Neural crest cell (in vitro differentiated cells): ENCODE results near the gene SUGCT. TPM values are rescaled to one million over a fixed set of nuclear protein-coding genes. Genes with fewer than 3 reads are reported as not detected.

Source experiments
- DNase-seq: peaks from one replicate; pipeline ENCODE4 v3.0.0; 2021; ENCODE audit warnings: low read depth, mixed read lengths, low spot score
- H3K27ac Mint-ChIP-seq: one replicate; pipeline ENCODE4 v1.8.0; 2021; ENCODE audit warnings: mild to moderate bottlenecking, mixed read lengths; ENCODE audit not compliant: unreplicated experiment
- H3K27me3 Mint-ChIP-seq: 2 replicates; pipeline ENCODE4 v1.8.0; 2021; ENCODE audit warnings: low read depth, mild to moderate bottlenecking, mixed read lengths
- H3K36me3 Mint-ChIP-seq: 2 replicates; pipeline ENCODE4 v1.8.0; 2021; ENCODE audit warnings: low read depth, mild to moderate bottlenecking, mixed read lengths
- H3K4me1 Mint-ChIP-seq: 2 replicates; pipeline ENCODE4 v1.8.0; 2021; ENCODE audit warnings: mixed read lengths
- H3K4me3 Mint-ChIP-seq: one replicate; pipeline ENCODE4 v1.8.0; 2021; ENCODE audit warnings: mild to moderate bottlenecking, mixed read lengths
- H3K9me3 Mint-ChIP-seq: 2 replicates; pipeline ENCODE4 v1.8.0; 2021; ENCODE audit warnings: mixed read lengths
- total RNA-seq: library from RNA; stranded (reverse); gene quantifications from 2 replicates; pipeline ENCODE4 v1.2.1, GENCODE V29; 2021
- TF ChIP-seq, protein P1 (sequence below): fragments of 200-600 bp; sonication (generic); conservative IDR thresholded peaks from 2 replicates; pipeline ENCODE4 v1.5.0; 2021; ENCODE audit warnings: antibody characterized with exemption, mild to moderate bottlenecking

SUGCT gene
- total RNA-seq, 1 donor from 2014 or later: 5.9 TPM

DNA sequence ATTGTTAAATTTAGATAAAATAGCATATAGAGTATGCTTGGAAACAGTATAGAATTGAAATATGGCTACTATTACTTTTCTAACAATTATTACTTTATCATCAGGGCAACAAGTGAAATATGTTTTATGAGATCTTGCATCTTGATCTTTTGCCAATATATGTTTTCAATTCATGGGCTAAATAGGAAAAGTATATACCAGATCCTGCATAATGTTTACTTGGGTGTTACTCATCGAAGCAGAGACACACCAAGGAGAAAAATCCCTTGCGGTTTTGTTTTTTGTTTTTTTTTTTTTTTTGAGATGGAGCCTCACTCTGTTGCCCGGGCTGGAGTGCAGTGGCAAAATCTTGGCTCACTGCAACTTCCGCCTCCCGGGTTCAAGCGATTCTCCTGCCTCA is 541.4 kb downstream of the SUGCT start:
- Mint-ChIP-seq H3K9me3 (peaks cover 7% of the 10 kb centered on the region), H3K27ac (no peak overlapping the region), H3K4me1 (peaks cover 7% of the 10 kb centered on the region), H3K36me3 (no peaks in the 10 kb centered on the region), H3K27me3 (no peaks in the 10 kb centered on the region), H3K4me3 (no peak overlapping the region)
- DNase-seq: no peak
- TF ChIP-seq, protein P1, sequence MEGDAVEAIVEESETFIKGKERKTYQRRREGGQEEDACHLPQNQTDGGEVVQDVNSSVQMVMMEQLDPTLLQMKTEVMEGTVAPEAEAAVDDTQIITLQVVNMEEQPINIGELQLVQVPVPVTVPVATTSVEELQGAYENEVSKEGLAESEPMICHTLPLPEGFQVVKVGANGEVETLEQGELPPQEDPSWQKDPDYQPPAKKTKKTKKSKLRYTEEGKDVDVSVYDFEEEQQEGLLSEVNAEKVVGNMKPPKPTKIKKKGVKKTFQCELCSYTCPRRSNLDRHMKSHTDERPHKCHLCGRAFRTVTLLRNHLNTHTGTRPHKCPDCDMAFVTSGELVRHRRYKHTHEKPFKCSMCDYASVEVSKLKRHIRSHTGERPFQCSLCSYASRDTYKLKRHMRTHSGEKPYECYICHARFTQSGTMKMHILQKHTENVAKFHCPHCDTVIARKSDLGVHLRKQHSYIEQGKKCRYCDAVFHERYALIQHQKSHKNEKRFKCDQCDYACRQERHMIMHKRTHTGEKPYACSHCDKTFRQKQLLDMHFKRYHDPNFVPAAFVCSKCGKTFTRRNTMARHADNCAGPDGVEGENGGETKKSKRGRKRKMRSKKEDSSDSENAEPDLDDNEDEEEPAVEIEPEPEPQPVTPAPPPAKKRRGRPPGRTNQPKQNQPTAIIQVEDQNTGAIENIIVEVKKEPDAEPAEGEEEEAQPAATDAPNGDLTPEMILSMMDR: no peak

DNA sequence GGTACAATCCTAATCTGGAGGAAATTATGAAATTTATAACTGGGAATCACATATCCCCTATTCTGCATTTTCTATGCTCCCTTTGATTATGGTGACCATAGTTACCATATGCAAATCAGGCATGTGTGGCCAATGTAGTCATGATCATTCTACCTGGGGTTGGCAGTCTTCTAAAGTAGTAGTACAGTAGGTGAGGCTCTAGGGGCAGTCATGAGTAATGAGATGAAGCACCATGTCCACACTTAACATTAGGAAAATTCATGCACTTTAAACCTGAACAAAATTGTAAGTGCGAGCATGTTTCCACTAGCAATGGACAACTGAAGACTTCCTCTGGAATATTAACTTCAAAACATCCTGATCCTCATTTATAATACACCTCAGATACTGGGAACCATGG is 545.9 kb downstream of the SUGCT start:
- Mint-ChIP-seq H3K9me3 (peaks cover 2% of the 10 kb centered on the region), H3K27me3 (no peaks in the 10 kb centered on the region), H3K4me3 (no peak overlapping the region), H3K27ac (no peak overlapping the region), H3K4me1 (no peaks in the 10 kb centered on the region), H3K36me3 (no peaks in the 10 kb centered on the region)
- TF ChIP-seq, protein P1: peak; percentile 56
- DNase-seq: no peak

DNA sequence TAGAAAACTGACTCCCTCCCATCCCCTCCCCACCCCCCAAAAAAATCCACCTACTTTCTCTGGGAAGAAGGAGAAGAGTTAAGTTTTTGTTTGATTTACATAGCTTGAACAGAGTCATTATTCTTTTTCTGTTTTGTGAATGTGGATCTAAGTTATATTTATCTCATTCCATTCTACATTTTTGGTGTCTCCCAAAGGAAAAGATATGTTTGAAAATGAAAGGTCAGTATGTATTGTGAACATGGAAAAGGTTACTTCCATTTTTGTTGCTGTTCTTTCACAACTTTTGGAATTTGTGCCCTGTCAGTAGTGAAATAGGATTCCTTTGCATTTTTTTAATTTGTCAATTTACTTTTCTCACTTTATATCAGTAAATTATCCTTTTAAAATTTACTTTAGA is 547.9 kb downstream of the SUGCT start:
- Mint-ChIP-seq H3K4me1 (no peaks in the 10 kb centered on the region), H3K27me3 (no peaks in the 10 kb centered on the region), H3K4me3 (no peak overlapping the region), H3K27ac (no peak overlapping the region), H3K9me3 (peaks cover 2% of the 10 kb centered on the region), H3K36me3 (no peaks in the 10 kb centered on the region)
- DNase-seq: no peak
- TF ChIP-seq, protein P1: no peak

DNA sequence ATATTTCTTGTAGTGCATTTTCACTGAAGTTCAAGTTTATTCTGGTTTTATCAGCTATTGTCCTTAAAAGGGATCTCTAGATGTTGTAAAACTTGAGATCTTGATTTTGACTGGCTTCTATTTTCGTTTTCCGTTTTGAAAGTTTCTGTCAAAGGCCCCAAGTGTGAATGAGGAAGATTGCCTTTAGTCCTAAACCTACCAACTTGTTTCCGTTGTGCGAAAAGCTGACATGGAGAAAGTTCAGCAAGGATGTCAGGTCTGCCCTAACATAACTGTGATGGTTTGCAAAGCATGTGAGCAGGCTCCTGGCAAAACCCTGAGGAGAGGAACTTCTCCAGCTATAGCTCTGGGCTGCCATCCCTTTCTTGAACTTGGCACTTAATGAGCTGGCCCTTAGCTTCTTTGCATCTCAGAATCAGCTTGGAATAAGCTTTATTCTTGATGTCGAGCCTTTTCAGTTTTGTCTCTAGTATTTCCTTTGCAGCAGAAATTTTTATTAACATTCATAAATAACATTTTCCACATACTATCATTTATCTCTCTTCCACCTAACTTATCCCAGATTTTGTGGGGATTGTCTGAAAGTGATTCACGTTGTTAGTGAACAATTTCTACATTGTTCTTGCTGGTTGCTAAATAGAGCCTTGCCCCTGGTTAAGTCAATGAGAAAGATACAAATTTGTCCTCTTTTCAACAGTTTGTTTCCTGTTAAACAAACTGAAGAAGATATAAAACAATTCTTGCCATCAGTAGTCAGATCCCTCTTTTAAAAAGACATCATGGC is 559.4 kb downstream of the SUGCT start:
- Mint-ChIP-seq H3K4me1 (no peaks in the 10 kb centered on the region), H3K9me3 (no peaks in the 10 kb centered on the region), H3K27ac (no peak overlapping the region), H3K27me3 (no peaks in the 10 kb centered on the region), H3K4me3 (no peak overlapping the region), H3K36me3 (peaks cover 2% of the 10 kb centered on the region)
- TF ChIP-seq, protein P1: no peak
- no peak for DNase-seq

DNA sequence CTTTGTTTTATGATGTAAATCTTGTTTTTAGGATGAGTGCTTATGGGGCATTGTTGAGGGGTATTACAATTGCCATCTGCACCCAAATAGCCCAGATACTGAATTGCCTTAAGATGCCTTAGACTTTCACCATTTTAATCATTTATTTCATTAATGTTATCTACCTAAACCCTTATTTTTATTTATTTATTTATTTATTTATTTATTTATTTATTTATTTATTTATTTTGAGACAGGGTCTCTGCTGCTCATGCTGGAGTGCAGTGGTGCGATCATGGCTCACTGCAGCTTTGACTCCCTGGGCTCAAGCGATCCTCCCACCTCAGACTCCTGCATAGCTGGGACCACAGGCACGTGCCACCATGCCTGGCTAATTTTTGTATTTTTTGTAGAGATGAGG is 560.2 kb downstream of the SUGCT start:
- no peaks in the 10 kb centered on the region for H3K4me1 Mint-ChIP-seq
- TF ChIP-seq, protein P1: no peak
- no peaks in the 10 kb centered on the region for H3K27me3 Mint-ChIP-seq
- no peak for DNase-seq
- H3K4me3 Mint-ChIP-seq: no peak overlapping the region
- H3K27ac Mint-ChIP-seq: no peak overlapping the region
- no peaks in the 10 kb centered on the region for H3K9me3 Mint-ChIP-seq
- H3K36me3 Mint-ChIP-seq: peaks cover 2% of the 10 kb centered on the region
